ENCODE measurements around the gene SAXO1.

GRCh38 chr9:18921366-18922075 lies 111.5 kb downstream of the SAXO1 start:
- no peak for TF ChIP-seq TAF1 (IDR thresholded peaks at IDR 0.05; ENCODE audit: borderline replicate concordance, insufficient read depth, low read length)
- no peak for TF ChIP-seq POLR2AphosphoS5 (IDR thresholded peaks at IDR 0.05; ENCODE audit: low read depth, low read length)
- TF ChIP-seq REST (IDR thresholded peaks at IDR 0.05; ENCODE audit: insufficient read depth in 1 of 2, low read depth in 2 of 2, low read length in 2 of 2) = no peak
- TF ChIP-seq SIN3A (IDR thresholded peaks at IDR 0.05; ENCODE audit: borderline replicate concordance, insufficient read depth, low read length) = no peak
- TF ChIP-seq FOXP2 (optimal IDR thresholded peaks at IDR 0.05; ENCODE audit: borderline replicate concordance, extremely low read depth, extremely low read length, insufficient read depth) = no peak
